GM18519 (cell line): Measurements from ENCODE around the gene KLHL29.

ENCODE experiments used
- ATAC-seq: cut with Tn5 transposase; IDR thresholded peaks from one replicate; pipeline ENCODE4 v1.9.1; 2021; ENCODE audit warnings: mild to moderate bottlenecking, moderate library complexity; ENCODE audit not compliant: unreplicated experiment, low FRiP score

Gene KLHL29

DNA sequence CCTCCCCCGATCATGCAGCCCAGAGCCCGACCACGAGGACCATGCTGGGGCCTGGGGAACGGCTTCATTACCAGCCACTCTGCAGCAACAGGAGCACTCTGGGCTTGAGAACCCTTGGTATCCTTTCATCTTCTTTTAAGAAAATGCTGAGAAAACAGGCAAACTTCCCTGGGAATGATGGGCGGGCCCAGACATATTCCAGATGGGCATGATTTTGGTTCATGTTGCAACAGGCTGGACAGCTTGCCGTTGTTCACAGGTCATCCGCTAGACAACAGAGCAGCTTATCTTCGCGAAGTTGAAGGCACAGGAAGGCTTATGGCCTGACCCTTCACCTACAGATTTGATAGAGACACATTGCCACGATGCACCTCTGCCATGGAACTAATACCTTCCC, 121.0 kb downstream of the KLHL29 start:
- no peak for ATAC-seq

DNA sequence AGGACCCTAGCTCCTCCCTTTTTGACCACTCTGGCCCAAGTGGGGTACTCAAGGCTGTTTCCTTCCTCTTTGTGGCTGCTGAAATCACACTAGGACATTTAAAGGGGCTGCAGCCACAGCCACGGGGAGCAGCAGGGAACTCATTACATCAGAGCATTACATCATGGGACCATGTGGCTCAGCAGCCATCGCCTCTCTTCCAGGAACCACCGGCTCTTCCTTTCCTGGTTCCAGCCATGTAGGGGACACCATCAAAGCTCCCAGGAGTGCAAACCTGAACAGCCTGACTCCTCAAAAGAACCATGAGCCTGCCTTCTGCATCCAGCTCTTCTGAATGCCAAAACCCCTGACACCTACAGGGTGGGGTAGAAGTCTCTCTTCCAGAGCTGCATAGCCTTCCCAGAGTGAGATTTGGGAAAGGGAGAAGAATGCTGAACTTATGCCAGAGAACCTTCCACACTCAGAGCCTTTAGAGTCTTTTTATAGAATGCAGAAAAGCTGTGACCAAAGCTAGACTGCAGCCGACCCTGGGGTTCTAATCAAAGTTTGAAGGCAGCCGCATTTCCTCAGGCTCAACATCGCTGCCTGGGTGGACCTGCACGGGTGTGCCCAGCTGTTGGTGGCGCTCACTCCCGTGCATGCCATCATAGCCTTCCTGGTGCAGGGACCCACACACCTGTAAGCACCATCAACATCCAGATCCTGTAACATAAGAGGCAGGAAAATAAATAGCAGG, 121.7 kb downstream of the KLHL29 start:
- no peak for ATAC-seq

DNA sequence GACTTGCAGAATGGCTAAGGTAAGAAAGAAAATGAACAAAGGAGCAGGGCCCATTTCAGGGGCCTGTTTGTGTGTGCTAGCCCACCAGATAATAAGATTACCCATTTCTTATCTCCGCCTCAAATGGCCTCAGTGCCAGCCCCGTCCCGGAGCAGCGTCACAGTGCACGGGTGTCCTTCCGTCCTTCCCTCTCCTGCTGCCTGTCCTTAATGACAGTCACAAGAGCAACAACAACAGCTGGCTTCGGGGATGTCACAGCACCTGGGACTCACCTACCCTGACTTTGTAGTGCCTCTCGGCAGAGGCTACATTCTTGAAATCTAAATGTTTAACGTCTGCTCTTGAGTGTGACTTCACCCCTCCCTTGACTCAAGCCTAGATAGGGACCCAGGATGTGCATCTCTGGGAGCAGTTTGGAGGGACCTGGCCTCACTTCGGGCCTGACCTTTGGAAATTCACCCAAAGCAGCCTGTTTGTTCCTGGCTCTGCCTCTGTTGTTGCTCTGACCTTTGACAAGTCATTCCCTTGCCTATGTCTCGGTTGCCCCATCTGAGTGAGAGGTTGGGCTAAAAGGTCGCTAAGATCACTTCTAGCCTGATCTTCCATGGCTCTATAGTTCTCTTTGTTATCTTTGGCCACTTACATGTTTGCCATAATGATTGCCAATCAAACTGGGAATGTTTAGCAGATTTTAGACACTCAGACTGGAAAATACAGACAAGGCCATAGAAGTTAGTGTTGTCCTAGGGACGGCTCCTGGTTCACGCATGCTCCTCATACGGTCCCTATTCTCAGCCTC, 122.5 kb downstream of the KLHL29 start:
- no peak for ATAC-seq

DNA sequence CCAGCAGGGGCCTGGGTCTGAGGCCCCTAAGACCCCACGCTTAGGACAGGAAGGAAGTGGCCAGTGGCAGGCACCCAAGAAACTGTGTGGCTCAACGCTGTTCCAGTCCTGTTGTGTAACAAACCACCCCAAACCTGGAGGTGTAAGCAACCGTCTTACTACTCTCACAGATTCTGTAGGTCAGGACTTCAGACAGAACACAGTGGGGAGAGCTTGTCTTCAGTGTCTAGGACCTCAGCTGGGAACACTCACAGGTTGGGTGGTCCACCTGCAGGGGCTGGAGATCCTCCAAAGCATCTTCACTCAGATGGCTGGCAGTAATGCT, 123.0 kb downstream of the KLHL29 start:
- ATAC-seq = no peak

DNA sequence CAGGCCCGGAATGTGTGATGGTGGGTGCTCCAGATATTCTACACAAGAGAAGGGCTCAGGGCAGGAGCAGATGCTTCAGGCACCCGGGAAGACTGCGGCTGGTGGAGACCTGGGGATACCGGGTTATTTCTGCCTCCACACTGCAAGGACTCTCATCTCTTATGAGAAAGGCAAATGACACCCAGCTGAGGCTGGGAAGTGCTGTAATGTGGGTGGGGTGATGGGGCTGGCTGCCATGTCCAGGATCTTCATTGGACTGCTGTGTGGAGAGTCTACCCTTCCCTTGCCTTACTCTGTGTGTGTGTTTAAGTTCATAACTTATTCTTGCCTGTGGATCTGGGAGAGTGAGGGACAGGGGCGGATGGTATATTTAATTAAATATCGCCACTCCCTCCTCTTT, 124.1 kb downstream of the KLHL29 start:
- no peak for ATAC-seq

DNA sequence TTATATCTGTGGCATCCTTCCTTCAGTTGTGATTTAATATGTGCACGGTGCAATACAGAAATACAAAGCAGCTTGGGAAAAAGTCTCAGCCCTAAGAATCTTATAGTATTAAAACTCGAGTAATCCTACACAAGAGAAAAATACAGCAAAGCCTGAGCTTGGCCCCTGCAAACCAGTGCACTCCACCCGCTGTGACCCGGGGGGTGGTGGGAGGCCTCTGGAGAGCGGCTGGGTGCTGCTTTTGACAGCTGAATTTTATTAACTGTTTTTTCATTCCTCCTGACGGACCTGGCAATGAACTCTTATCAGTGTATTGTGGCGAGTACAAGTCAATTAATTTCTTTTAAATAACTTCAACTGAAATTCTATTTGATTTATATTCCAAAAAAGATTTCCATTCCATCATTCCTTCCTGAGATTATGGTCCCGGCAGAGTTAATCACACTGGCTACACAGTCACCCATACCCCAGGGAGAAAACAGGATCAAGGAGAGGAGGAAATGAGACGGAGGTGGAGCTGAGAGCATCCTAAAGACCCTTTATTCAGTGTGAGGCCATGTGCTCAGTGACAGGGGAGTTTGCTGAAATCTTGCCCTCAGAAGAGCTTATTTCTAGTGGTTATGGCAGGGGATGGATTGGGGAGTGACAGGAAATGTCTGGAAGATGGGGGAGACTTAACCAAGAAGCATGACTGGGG, 124.8 kb downstream of the KLHL29 start:
- no peak for ATAC-seq

DNA sequence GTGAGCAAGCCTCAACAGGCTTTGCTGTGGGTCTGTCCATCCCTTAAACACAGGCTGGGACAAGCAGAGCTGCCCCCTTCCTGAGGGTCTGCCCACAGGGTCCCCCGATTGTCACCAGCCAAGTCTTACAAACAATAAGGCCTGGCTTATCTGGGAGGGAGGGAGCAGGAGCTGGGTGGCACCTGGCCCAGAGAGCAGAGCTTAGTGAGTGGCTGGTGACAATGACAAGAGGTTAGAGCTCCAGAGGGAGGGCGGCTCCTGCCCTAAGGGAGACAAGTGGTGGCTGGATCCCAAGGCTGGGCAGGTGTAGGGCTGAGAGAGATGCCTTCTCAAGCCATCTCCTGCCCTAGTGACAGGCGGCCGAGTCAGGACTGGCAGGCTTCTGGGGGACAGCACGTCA, 125.5 kb downstream of the KLHL29 start:
- ATAC-seq = no peak

DNA sequence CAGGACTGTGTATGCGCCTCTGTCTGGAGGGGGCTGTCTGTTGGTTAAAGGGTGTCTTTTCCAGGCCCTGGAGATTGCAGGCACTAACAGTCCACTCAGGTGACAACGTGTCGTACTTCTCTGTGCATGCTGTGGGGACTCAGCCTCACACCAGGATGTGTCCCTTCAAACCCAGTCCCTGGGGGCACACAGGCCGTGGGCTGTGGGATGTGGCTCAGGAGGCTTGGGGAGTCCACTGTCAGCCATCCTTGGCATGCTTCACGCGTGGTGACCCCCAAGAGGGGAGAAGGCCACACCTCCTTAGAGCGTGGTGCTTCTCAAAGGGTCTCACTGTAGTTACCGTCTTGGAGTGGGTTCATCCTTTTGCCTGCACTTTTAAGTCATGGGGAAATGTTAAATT, 127.8 kb downstream of the KLHL29 start:
- ATAC-seq = no peak

DNA sequence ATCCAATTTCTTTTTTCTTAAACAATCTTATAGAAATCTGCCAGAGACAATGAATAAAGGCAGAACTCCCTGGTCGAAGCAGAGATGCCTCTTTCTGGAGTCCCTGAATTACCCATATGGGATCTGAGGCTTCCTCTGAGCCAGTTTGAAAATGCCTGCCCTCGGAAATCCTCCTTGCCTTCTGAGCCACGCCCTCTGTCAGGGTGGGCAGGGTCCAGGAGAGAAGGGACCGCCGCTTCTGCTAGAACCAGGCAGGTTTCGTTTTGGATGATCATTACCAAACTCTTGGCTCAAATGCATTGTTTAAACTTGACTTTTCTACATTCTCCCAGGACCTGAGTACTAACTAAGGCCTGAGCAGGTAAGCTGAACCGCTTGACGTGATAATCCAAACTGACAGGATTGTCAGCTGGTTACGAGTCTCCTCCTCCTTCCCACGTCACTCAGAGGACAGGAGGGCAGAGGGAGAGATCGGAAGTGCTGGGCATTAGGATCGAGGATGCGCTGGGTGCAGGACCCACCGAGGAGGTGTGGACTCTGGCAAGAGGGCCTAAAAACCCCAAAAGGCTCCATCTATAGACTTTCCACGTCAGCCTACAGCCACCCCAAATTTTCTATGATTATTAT, 128.4 kb downstream of the KLHL29 start:
- ATAC-seq = no peak

DNA sequence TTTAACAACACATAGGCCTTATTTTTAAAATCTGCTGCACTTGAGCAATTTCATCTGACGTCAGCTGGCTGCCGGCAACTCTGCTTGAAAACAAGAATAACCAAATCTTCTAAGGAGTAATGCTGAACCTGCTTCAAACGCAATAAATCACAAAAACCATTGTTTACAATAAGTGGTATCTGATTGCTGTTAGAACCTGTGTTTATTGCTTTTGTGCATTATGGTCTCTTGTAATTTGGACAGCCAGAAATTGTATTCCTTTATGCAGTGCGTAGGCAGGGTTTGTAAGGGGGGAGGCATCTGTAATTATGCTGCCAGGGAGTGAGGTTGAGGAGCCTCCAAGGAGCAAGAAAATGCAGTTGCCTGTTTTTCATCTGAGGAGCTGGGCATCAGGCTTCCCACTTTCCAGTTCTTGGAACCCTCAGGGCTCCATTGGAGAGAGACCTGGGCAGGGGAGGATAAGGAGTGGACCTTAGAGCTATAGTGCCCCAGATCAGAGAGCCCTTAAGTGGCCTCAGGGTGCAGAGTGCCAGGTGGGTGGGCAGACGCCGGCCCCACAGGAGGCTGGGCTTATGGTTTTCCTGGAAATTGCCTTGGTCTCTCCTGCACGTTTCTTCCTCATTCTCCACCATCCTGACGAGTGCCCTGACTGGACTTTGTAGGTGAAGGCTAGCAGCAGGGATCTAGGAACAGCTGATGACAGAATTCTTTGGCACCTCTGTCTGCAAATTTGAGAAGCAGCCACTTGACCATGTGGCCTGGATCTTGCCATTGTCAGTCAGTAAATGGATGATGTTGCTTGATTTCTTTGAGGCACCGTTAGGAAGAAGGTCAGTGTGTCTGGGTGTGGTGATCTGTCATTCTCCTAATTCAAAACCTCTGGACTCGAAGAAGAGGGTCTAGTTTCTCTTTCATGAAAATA, 129.2 kb downstream of the KLHL29 start:
- no peak for ATAC-seq

DNA sequence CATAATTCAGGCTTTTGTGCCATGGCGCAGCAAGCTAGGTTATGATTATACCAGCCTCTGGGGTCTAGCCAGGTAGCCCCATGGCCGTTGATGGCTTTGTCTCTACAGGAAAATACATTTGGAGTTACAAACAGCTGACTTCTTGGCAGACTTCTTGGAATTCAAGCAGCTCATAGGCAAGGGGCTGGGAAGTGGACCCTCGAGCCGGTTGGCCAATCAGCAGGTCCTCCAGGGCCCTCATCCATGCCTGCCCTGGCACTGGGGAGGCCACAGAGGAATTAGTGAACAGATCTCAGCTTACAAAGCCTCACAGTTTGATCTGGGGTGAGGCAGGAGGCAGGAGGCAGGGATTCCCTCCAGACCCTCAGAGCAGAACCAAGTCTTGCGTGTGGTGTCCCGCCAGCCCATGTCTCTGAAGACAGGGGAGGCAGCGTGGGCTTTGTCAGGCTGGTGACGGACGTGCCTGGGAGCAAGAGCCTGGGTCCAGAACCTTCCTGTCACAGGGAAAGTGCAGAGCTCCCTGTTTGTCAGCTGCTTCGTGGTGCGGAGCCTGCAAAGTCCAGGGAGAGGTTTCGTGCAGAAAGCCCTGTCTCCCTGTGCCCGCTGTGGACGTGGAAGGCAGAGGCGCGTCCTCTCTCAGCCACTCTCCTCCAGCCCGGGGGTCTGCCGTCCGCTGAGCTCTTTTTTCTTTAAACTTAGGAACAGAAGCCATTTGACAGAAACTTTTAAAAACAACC, 131.7 kb downstream of the KLHL29 start:
- no peak for ATAC-seq

DNA sequence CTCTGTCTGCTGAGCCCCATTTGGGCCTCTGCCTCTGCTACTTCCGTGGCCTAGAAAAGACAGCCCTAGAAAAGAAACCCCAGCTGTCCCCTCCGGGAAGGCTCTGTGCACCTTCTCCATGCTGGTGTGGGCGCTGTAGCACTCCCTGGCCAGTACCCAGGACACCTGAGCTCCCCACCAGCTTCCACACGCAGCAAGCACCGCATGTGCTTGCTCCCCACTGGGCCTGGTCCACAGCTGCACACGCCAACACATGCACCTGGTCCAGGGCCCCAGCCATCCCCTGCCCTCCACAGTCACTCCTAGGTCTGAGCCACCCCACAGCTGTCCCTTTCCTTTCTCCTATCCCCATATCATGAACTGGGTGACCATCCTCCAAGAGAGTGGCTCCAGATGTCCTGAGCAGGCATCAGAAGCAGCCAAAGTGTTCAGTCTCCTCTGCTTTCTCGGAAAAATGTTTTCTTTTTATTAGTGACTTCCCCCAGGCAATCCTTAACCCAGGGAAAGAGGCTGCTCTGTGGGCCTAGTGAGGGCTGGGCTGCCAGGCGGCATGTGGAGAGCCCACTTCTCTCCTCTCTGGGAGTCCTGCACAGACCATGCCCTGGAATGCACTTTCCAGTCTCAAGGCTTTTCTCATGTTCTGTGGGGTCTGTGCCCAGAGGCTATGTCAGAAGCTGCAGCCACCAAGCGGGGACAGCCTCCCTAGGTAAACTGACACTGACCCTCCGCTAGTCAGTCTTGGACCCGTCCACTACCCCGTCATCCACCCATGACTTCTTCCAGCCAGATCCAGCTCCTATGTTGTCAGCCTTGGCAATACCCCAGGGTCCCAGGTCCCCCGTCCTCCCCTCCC, 133.7 kb downstream of the KLHL29 start:
- ATAC-seq = no peak

DNA sequence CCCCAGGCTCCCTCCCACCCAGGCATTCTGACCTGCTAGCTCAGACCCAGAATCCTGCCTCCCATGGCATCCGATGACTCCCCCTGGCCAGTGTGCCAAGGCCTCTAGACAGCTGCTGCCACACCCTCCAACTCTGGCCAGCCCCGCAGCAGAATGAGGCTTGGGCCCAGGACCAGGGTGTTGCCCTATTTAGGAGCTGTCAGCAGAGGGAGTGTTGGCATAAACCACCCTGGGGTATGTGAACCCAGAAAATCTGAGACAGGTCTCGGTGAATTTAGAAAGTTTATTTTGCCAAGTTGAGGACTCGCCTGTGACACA, 134.3 kb downstream of the KLHL29 start:
- ATAC-seq = no peak

DNA sequence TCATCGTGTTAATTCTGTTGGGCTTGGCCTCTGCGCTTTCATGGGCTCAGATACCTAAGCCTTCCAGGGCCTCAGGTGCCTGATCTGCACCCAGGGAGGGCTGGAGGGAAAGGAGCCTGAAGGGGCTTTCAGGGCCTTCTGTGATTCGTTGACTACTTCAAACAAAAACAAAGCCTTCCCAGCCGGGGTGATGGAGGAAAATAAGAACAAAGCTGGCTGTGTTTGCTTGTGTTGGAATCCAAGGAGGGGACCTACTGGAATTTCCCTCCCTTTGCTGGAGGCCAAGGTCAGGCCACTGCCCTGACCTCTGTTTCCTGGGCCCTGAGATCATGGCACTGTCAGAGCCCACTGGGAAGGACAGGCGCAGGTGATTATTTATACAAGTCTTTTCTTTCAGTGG, 135.3 kb downstream of the KLHL29 start:
- ATAC-seq = no peak

DNA sequence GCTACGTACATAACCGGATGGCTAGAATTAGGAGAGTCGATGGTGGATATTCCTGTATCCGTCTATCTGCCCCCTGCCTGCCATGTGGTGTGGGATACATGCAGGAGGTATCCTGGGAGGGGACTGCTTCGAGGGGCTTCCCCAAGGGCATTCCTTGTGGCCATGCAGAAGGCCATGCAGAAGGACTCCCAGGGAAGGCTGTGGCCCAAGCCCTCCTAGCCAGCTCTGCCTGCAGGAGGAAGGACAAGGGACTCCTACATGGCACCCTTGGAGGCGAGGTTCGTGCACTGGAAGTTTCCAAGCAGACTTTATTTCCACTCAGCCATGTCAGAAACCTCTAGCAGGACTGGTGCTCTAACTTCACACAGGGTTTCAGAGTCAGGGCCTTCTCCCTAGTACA, 136.1 kb downstream of the KLHL29 start:
- ATAC-seq = no peak

DNA sequence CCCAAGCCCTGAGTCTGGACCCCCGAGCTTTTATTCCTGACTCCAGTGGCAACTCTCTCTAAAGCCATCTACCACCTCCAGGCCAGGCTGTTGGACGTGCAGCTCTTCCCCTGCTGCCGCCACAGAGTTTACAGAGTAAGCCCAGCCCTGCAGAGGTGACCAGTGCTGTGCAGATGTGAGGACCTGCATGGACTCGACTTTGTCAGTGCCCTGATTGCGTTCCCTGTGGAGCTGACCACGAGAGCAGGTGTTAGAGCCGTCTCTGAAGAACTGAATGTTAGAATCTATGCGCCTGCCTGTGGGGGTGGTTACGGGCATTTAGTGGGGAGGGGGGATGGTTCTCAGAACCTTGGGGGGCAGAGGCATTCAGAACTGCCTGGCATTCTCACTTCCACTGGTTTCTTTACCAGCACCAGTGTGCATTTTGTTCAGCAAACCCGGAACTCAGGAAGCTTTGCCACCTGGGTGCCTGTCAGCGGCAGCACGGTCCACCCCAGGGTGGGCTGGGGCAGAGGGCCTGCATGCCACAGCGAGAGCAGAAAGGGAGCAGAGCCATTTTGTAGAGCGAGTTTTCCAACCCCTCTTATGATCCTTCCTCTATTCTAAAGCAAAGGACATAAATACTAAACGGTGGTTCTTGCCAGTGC, 137.9 kb downstream of the KLHL29 start:
- no peak for ATAC-seq

DNA sequence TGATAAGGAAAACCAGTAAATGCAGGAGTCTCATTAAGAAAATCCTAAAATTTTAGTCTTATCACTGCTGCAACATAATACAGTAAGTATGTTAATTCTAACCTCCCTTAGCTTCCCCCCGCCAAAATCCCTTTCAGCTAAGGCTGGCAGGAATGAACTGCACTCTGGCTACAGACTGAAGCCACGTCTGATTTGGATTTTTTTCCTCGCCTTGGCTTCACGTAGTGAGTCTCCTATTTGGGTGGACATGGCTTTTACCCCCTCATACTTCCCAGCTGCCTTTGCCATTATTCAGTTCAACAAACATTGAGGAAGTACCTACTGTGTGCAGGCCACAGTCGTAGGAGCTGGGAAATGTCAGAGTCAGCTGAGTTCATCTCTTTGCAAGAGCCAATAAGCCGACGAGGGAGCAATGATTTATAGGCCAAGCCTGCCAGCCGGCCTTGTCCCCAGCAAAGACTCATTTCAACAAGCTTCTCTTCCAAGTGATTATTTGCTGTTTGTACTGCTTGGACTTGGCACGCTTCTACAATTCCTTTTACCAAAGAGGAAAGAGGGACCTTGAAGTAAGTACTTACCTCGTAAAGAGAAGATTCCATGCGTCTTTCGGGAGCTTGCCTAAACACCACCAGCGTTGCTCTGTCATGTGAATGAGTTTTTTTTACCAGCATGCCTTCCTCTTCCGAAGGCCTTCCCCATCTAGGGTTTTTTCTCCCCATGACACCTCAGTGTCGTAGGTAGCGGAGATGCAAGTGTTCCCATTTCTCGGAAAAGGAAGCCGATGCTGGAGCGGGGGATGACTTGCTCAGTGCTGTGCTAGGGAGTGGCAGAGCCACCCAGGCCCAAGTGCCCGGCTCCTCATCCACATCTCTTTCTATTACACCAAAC, 138.6 kb downstream of the KLHL29 start:
- ATAC-seq = no peak
